ENCODE measurements around the gene IL20RA.

The IL20RA gene

DNA sequence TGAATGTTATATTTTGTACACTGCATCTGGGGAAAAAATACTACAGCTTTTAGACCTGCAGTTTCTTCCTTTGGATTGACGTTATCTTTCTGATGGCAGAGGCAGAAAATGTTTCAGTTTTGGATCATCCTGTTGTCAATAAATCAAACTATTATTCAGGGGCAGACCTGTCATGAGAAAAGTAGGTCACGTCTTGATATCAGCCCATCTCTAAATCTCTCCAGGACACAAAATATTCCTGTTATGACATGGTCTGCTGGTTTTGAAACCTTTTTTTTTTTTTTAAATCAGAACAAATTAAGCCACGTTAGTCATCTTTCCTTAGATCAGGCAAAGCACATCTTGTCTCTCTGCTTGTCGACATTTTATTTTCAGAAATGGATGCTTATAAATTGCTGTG is 24.0 kb downstream of the IL20RA start:
- no peak overlapping the region for H3K9ac ChIP-seq

DNA sequence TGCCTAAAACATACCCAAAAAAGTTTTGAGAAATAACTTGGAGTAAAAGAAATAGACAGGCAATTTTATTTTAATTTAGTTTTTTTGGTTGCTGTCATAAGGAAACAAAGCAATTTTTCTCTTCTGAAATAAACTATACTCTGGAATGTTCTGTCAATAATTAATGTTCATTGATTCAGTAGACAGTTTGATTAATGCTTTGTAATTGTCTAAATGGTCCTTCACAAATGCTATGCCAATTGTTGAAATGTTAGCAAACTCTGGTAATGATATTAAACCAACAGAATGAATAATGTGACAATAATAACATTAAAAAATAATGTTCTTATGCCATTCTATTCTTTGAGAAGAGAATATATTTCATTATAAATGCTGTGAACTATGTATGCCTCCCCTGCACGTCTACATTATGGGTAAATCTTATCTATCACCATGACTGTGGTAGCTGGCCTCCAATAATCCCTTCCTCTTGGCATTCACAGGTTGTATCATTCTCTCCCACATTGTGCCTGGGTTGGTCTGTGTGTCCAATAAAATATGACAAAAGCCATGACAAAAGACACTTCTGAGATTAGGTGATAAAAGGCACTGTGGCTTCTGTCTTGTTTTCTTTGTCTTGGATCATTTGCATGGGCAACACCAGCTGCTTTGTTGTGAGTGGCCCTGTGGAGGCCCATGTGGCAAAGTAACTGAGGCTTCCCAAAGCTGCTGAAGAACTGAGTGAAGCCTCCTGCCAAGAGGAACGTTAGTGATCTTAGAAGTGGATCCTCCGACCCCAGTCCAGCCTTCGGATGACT is 25.1 kb downstream of the IL20RA start:
- TF ChIP-seq, protein P1, sequence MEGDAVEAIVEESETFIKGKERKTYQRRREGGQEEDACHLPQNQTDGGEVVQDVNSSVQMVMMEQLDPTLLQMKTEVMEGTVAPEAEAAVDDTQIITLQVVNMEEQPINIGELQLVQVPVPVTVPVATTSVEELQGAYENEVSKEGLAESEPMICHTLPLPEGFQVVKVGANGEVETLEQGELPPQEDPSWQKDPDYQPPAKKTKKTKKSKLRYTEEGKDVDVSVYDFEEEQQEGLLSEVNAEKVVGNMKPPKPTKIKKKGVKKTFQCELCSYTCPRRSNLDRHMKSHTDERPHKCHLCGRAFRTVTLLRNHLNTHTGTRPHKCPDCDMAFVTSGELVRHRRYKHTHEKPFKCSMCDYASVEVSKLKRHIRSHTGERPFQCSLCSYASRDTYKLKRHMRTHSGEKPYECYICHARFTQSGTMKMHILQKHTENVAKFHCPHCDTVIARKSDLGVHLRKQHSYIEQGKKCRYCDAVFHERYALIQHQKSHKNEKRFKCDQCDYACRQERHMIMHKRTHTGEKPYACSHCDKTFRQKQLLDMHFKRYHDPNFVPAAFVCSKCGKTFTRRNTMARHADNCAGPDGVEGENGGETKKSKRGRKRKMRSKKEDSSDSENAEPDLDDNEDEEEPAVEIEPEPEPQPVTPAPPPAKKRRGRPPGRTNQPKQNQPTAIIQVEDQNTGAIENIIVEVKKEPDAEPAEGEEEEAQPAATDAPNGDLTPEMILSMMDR (conservative IDR thresholded peaks at IDR 0.05; ENCODE audit: low read depth, low read length) = no peak
- no peaks in the 10 kb centered on the region; the same call in 1 of the 2 replicates for H3K27me3 ChIP-seq (ENCODE audit: insufficient read depth, low read depth)
- H3K36me3 ChIP-seq (ENCODE audit: insufficient read depth) = no peaks in the 10 kb centered on the region
- H3K4me3 ChIP-seq (IDR thresholded peaks at IDR 0.05; ENCODE audit: insufficient read depth, low read depth, low read length) = no peak overlapping the region
- H3K4me1 ChIP-seq (ENCODE audit: low read depth, poor library complexity, severe bottlenecking) = no peaks in the 10 kb centered on the region
- no peak overlapping the region for H3K9ac ChIP-seq
- H3K27ac ChIP-seq = no peak overlapping the region
- no peaks in the 10 kb centered on the region for H3K79me2 ChIP-seq (ENCODE audit: insufficient read depth, low read depth)
- no peak overlapping the region for H3K4me2 ChIP-seq
- H2AFZ ChIP-seq (ENCODE audit: low read depth) = no peak overlapping the region
- no peaks in the 10 kb centered on the region for H4K20me1 ChIP-seq (ENCODE audit: insufficient read depth)

More for the DNA sequence above, 24.0 kb downstream of the IL20RA start:
- Histone ChIP-seq H3K4me3 (IDR thresholded peaks at IDR 0.05; ENCODE audit: insufficient read depth, low read depth, low read length) (no peak overlapping the region), H3K36me3 (ENCODE audit: insufficient read depth) (no peaks in the 10 kb centered on the region), H4K20me1 (ENCODE audit: insufficient read depth) (no peaks in the 10 kb centered on the region), H3K4me2 (no peak overlapping the region), H3K27ac (no peak overlapping the region), H3K4me1 (ENCODE audit: low read depth, poor library complexity, severe bottlenecking) (peaks cover 8% of the 10 kb centered on the region), H3K79me2 (ENCODE audit: insufficient read depth, low read depth) (no peaks in the 10 kb centered on the region), H2AFZ (ENCODE audit: low read depth) (no peak overlapping the region), H3K27me3 (ENCODE audit: insufficient read depth, low read depth) (no peaks in the 10 kb centered on the region; the same call in none of the 2 replicates)
- TF ChIP-seq, protein P1 (conservative IDR thresholded peaks at IDR 0.05; ENCODE audit: low read depth, low read length) = no peak

DNA sequence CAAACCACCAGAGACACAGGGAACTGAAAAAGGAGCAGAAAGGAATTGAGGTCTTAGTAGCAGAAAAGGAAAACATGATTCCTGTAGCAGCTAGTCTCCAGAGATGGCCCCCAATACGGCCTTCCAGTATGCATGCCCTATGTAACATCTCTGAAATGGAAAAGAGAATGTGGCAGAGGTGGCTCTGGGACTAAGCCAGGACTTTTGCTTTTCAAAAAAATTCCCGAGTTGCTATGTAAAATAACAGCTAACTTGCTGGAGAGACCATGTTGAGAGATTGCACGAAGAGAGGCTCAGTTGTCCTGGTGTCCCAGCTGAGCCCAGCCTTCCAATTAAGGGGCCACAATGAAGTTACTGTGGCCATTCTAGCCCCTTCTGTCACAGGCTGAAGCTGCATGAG is 27.7 kb downstream of the IL20RA start:
- H3K4me1 ChIP-seq (ENCODE audit: low read depth, poor library complexity, severe bottlenecking) = no peaks in the 10 kb centered on the region

DNA sequence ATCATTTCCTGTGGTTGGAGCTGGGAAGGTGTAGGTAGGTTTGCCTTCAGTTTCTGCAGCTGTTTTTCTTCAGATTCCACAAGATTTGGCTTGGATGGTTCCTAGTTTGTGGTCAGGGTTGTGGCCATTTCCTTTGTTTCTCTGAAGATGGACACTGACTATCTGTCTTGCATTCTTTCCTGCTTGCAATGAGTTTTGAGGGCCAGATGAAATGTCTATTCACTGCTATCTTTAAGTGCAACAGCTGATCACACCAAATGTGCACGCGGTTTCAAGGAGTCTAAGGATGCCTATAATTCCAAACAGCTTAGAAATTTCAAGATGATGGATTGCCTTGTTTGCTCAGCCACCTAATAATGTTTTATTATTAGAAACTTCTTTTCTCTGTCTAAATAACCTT is 28.4 kb downstream of the IL20RA start:
- Histone ChIP-seq H4K20me1 (ENCODE audit: insufficient read depth) (no peaks in the 10 kb centered on the region), H3K27me3 (ENCODE audit: insufficient read depth, low read depth) (no peaks in the 10 kb centered on the region; the same call in 1 of the 2 replicates), H3K4me1 (ENCODE audit: low read depth, poor library complexity, severe bottlenecking) (no peaks in the 10 kb centered on the region), H3K9ac (no peak overlapping the region), H3K79me2 (ENCODE audit: insufficient read depth, low read depth) (no peaks in the 10 kb centered on the region), H3K27ac (no peak overlapping the region), H3K4me2 (no peak overlapping the region), H2AFZ (ENCODE audit: low read depth) (no peak overlapping the region), H3K4me3 (IDR thresholded peaks at IDR 0.05; ENCODE audit: insufficient read depth, low read depth, low read length) (no peak overlapping the region), H3K36me3 (ENCODE audit: insufficient read depth) (no peaks in the 10 kb centered on the region)
- TF ChIP-seq, protein P1 (conservative IDR thresholded peaks at IDR 0.05; ENCODE audit: low read depth, low read length) = no peak

More for the DNA sequence above, 27.7 kb downstream of the IL20RA start:
- H3K4me3 ChIP-seq (IDR thresholded peaks at IDR 0.05; ENCODE audit: insufficient read depth, low read depth, low read length) = no peak overlapping the region
- H2AFZ ChIP-seq (ENCODE audit: low read depth) = no peak overlapping the region
- H4K20me1 ChIP-seq (ENCODE audit: insufficient read depth) = no peaks in the 10 kb centered on the region
- H3K36me3 ChIP-seq (ENCODE audit: insufficient read depth) = no peaks in the 10 kb centered on the region
- no peak overlapping the region for H3K27ac ChIP-seq
- H3K27me3 ChIP-seq (ENCODE audit: insufficient read depth, low read depth) = no peaks in the 10 kb centered on the region; the same call in 1 of the 2 replicates
- H3K9ac ChIP-seq = no peak overlapping the region
- H3K4me2 ChIP-seq = no peak overlapping the region
- TF ChIP-seq, protein P1 (conservative IDR thresholded peaks at IDR 0.05; ENCODE audit: low read depth, low read length) = no peak
- no peaks in the 10 kb centered on the region for H3K79me2 ChIP-seq (ENCODE audit: insufficient read depth, low read depth)

Measured in KMS-11 (cell line).